Stimulated activated memory B cell treated with anti-CD40 and anti-IgM and Interleukin-4, amounts not matched to agents 10 μg/mL and 1 μg/mL and 100 μg/mL, for 72 hours (primary cell): ENCODE data around the gene FUZ.

Experiments
- ATAC-seq: fragments of 150-1000 bp; cut with Tn5 transposase; 2 replicates; pipeline ENCODE4 v1.10.0; 2021
- H3K27ac Mint-ChIP-seq: one replicate; pipeline ENCODE4 v1.8.0; 2022; ENCODE audit warnings: mild to moderate bottlenecking, mixed read lengths
- H3K27me3 Mint-ChIP-seq: one replicate; pipeline ENCODE4 v1.8.0; 2022; ENCODE audit warnings: mixed read lengths
- H3K36me3 Mint-ChIP-seq: one replicate; pipeline ENCODE4 v1.8.0; 2022; ENCODE audit warnings: mixed read lengths
- H3K4me1 Mint-ChIP-seq: one replicate; pipeline ENCODE4 v1.8.0; 2022; ENCODE audit warnings: mixed read lengths
- H3K4me3 Mint-ChIP-seq: one replicate; pipeline ENCODE4 v1.8.0; 2022; ENCODE audit warnings: mild to moderate bottlenecking, moderate library complexity, mixed read lengths
- H3K9me3 Mint-ChIP-seq: one replicate; pipeline ENCODE4 v1.8.0; 2022; ENCODE audit warnings: mixed read lengths

FUZ gene

DNA sequence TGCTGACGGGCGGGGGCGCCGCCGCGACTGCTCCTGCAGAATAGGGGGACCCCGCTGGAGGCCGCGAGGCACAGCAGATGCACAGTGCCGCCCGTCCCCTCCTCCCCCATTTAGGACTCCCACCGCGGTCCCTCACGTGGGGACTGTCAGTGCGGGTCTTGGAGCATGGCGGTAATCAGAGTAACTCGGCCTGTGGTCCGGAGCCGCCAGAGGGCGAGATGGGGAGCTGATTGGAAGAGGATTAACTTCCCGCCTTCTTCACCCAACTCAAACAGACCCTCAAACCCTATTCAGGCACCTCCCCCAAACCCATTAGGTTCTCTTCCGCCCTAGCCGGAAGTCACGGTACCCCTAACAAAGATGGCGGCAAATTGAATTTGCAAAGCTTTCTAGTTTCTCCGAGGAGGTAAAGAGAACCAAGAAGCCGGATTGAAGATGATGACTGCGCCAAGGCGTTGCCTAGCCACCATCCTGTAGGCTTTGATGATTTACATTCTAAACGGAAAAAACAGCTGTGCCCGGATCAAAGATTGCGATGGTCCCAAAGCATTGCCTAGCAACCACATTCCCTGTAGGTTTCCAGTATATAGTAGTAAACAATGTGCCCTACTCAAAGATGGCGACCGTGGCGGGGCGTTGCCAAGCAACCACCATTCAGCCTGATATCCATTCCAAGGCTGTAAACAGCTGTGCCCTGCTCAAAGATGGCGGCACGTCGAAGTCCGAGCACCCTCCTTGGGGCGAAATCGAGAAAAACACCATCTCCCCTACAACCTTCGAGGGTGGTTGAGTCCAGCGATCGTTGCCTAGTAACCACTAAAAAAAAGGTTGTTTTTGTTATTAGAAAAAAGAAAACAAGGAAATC lies at the start of gene FUZ:
TSS of gene FUZ (minus strand) at position 296 of the 865 bp plus-strand sequence. CDS start at position 110, 186 bp downstream.
- Mint-ChIP-seq H3K4me1 (peaks cover 49% of the 10 kb centered on the region), H3K9me3 (no peaks in the 10 kb centered on the region), H3K27me3 (no peaks in the 10 kb centered on the region), H3K36me3 (no peaks in the 10 kb centered on the region), H3K4me3 (peak within 1 kb of the TSS; percentile 91), H3K27ac (peak within 1 kb of the TSS; percentile 88)
- ATAC-seq = peak; percentile 87

GRCh38 chr19:49862391-49863253 lies 49.5 kb upstream of the FUZ start:
- no peak for ATAC-seq
- no peaks in the 10 kb centered on the region for H3K27me3 Mint-ChIP-seq
- H3K27ac Mint-ChIP-seq = no peak overlapping the region
- no peak overlapping the region for H3K4me3 Mint-ChIP-seq
- H3K36me3 Mint-ChIP-seq = peaks cover 70% of the 10 kb centered on the region
- H3K4me1 Mint-ChIP-seq = peaks cover 43% of the 10 kb centered on the region
- H3K9me3 Mint-ChIP-seq = no peaks in the 10 kb centered on the region

DNA sequence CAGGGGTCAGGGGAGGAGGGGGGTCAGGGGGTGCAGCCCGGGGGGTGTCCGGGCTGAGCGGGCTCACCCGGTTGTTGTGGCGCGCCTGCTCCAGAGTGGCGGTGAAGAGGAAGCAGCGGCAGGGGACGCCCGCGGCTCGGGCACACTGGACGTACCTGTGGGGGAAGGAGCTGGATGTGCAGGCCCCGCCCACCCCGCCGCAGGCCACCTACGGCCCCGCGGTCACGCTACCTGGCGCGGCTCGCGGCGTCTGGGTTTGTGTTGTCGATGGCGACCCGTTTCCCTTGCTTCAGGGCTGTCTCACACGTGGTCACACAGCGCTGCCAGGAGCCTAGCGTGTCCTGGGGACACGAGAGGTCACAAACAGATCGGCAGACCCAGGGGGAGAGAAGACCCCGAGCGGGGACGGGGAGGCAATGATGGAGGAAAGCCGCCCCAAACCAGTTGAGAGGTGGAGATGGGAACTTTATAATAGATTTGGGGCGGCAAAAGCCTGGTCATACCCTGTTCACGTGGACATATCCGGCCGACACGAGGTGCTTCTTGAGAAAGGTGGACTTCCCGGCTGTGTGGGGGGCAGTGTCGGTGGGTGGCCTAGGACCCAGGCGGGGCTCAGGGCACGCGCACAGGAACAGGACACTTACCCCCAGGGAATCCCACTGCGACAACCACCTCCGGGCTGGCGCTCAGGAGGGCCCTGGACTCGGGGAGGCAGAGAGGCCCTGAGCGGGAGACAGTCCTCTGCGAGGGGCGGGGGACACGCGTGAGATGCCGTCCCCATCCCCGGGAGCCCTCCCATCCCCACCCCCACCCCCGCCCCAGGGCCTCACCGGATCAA lies 48.7 kb upstream of the FUZ start:
- Mint-ChIP-seq H3K4me1 (peaks cover 36% of the 10 kb centered on the region), H3K36me3 (peaks cover 68% of the 10 kb centered on the region), H3K27ac (no peak overlapping the region), H3K4me3 (no peak overlapping the region), H3K9me3 (no peaks in the 10 kb centered on the region), H3K27me3 (no peaks in the 10 kb centered on the region)
- ATAC-seq = peak; percentile 24

DNA sequence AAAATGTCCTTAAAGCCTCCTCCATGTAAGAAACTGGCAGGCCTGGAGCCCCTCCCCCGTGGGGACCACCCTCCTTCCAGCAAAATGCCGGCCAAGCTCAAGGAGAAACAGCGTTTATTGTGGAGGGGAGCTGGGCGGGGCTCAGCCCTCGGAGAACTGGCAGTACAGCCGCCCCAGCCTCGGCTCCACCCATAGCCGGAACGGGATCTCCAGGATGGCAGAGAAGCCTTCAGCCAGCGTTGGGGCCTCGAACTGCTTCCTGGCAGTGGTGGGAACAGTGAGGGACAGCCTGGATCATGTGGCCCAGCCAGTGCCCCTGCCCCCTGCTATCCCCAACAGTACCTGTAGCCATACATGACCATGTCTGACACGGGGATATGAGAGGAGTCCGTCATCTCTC lies 48.0 kb upstream of the FUZ start:
- ATAC-seq = no peak
- no peaks in the 10 kb centered on the region for H3K9me3 Mint-ChIP-seq
- no peak overlapping the region for H3K27ac Mint-ChIP-seq
- H3K36me3 Mint-ChIP-seq = peaks cover 61% of the 10 kb centered on the region
- H3K4me3 Mint-ChIP-seq = no peak overlapping the region
- no peaks in the 10 kb centered on the region for H3K27me3 Mint-ChIP-seq
- H3K4me1 Mint-ChIP-seq = peaks cover 32% of the 10 kb centered on the region

DNA sequence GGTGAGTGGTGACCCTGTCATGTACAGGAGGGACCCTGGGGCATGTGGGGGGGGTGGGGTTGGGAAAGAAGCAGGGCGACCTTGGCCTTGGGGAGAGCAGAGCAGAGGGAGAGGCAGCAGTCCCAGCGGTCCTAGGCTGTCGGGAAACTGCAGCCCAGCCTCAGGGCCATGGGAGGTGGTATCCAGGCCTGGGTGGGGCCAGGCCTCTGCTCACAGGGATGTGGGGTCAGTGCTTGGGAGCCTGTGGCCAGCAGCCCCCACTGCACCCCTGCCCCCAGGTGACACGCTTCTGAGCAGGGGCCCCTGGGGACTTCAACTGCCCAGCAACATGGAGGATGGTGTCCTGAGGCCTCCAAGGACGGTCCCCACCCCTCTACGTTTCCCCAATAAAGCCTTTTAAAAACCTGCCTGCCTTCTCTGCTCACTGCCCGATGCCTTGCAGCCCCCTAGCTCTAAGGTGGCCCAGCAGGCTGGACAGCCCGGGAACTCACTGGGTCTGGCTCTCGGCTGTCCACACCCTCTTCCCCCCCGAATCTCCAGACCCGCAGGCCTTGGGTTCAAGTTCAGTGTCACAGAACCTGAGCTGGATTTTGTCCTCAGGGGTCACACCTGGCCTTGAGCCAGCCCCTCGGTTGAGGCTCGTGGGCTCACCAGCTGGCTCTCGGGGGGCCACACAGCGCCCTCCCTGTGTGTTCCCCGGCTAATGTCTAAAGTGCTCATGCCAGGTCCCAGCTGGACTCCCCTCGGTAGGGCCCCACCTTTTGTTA lies 47.4 kb upstream of the FUZ start:
- Mint-ChIP-seq H3K27me3 (no peaks in the 10 kb centered on the region), H3K27ac (no peak overlapping the region), H3K9me3 (no peaks in the 10 kb centered on the region), H3K4me1 (peaks cover 31% of the 10 kb centered on the region), H3K36me3 (peaks cover 60% of the 10 kb centered on the region), H3K4me3 (no peak overlapping the region)
- no peak for ATAC-seq

DNA sequence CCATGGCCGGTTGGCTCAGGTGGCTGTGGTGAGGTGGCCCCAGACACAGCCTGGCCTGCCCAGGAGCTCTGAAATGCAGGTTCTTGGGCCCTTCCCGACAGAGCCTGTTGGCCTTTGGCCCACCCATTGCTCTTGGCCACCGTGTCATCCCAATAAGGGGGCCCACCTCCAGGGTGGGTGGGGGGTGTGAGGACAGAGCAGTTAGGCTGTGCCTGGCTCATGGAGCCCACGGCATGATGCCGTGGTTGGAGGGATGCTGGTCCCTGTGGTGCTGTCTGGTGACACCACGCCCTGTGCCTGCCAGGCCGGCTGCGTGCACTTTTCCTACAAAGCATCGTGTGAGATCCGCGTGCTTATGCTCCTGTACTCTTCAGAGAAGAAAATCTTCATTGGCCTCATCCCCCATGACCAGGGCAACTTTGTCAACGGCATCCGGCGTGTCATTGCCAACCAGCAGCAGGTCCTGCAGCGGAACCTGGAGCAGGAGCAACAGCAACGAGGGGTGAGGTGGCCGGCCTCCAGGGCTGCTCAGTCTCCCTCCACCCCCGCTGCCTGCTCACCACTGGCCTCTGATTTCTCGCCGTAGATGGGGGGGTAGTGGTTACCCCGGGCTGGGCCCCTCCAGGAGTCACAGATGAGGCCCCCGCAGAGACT lies 46.7 kb upstream of the FUZ start:
- H3K27me3 Mint-ChIP-seq = no peaks in the 10 kb centered on the region
- H3K36me3 Mint-ChIP-seq = peaks cover 61% of the 10 kb centered on the region
- no peak overlapping the region for H3K4me3 Mint-ChIP-seq
- H3K9me3 Mint-ChIP-seq = no peaks in the 10 kb centered on the region
- no peak for ATAC-seq
- H3K4me1 Mint-ChIP-seq = peaks cover 32% of the 10 kb centered on the region
- H3K27ac Mint-ChIP-seq = no peak overlapping the region

GRCh38 chr19:49858088-49858985 lies 45.2 kb upstream of the FUZ start:
- no peaks in the 10 kb centered on the region for H3K27me3 Mint-ChIP-seq
- no peak overlapping the region for H3K4me3 Mint-ChIP-seq
- no peak for ATAC-seq
- peaks cover 47% of the 10 kb centered on the region for H3K36me3 Mint-ChIP-seq
- no peaks in the 10 kb centered on the region for H3K9me3 Mint-ChIP-seq
- H3K27ac Mint-ChIP-seq = no peak overlapping the region
- peaks cover 28% of the 10 kb centered on the region for H3K4me1 Mint-ChIP-seq

GRCh38 chr19:49857838-49858087 lies 44.7 kb upstream of the FUZ start:
- ATAC-seq = no peak
- Mint-ChIP-seq H3K27ac (no peak overlapping the region), H3K4me1 (peaks cover 30% of the 10 kb centered on the region), H3K36me3 (peaks cover 42% of the 10 kb centered on the region), H3K27me3 (no peaks in the 10 kb centered on the region), H3K9me3 (no peaks in the 10 kb centered on the region), H3K4me3 (no peak overlapping the region)

GRCh38 chr19:49857061-49857837 lies 44.2 kb upstream of the FUZ start:
- H3K4me3 Mint-ChIP-seq = no peak overlapping the region
- no peaks in the 10 kb centered on the region for H3K27me3 Mint-ChIP-seq

GRCh38 chr19:49856574-49857021 lies 43.5 kb upstream of the FUZ start:
- ATAC-seq = no peak
- Mint-ChIP-seq H3K4me1 (peaks cover 40% of the 10 kb centered on the region), H3K36me3 (peaks cover 35% of the 10 kb centered on the region), H3K4me3 (no peak overlapping the region), H3K9me3 (no peaks in the 10 kb centered on the region), H3K27ac (no peak overlapping the region), H3K27me3 (no peaks in the 10 kb centered on the region)

More at GRCh38 chr19:49857061-49857837, 44.2 kb upstream of the FUZ start:
- Mint-ChIP-seq H3K36me3 (peaks cover 39% of the 10 kb centered on the region), H3K9me3 (no peaks in the 10 kb centered on the region), H3K27ac (no peak overlapping the region), H3K4me1 (peaks cover 35% of the 10 kb centered on the region)
- no peak for ATAC-seq

DNA sequence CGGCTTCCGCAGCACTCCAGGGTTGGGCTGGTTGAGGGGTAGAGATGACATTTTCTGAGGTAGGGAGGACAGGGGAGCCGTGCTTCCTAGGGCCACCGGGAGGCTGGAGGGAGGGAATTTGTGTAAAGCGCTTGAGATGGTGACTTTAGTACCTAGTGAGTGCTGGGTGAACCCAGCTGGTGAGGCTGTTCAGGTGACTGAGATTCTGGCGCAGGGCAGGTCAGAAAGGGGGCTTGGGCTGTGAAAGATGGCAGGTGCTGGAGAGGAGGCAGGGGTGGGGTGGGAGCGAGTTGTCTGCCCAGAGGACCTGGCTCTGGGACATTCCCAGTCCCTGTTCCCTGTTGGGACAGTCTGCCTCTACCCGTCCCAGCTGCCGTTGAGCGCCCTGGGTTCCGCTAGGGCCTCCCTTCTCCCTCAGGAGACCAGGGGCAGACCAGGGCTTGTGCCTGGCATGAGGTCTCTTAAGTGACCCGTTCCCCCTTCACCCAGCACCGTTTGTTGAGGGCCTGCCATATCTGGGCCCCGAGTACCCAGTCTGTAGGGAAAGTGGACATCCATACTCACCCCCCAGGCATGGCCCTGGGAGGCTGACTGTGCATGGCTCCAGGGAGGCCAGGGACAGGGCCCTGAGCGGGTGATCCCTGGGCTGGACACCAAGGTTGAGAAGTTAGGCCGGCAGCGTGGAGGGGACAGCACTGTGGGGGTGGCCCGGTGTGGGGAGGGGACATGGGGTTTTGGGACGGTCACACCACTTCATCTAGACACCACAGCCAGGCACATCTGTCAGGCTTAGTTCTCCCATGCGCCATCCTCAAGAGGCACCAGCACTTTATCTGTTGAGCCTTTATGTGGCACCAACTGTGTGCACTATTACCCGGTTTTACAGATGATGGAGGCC lies 42.8 kb upstream of the FUZ start:
- Mint-ChIP-seq H3K27me3 (no peaks in the 10 kb centered on the region), H3K27ac (no peak overlapping the region), H3K36me3 (peaks cover 28% of the 10 kb centered on the region), H3K4me1 (peaks cover 40% of the 10 kb centered on the region), H3K9me3 (no peaks in the 10 kb centered on the region), H3K4me3 (no peak overlapping the region)
- ATAC-seq = no peak

- H3K27ac Mint-ChIP-seq = no peak overlapping the region
- H3K4me1 Mint-ChIP-seq = peaks cover 42% of the 10 kb centered on the region
- no peak for ATAC-seq
- H3K27me3 Mint-ChIP-seq = no peaks in the 10 kb centered on the region
- H3K9me3 Mint-ChIP-seq = no peaks in the 10 kb centered on the region
- no peak overlapping the region for H3K4me3 Mint-ChIP-seq
- peaks cover 23% of the 10 kb centered on the region for H3K36me3 Mint-ChIP-seq
These were observed 42.2 kb upstream of the FUZ start for GRCh38 chr19:49855277-49855675.
